Stimulated activated CD4-positive, alpha-beta T cell treated with anti-CD3 and anti-CD28 coated beads, TNF-alpha, amount 100 ng/mL, for 24 hours (primary cell): ENCODE data around the gene YTHDC1.
A peak's percentile ranks its signal among the peaks of the same experiment; 100 is the strongest.
"Not testable (repeated sequence)": the region's sequence is repeated elsewhere in the genome, so short reads cannot be mapped to it uniquely, and the experiment has no call there.

Experiments
- DNase-seq, 3 experiments: peaks; one replicate each; pipeline ENCODE4 v3.0.0-alpha.2; 2020; ENCODE audit warnings: low read depth in 3 of 3

Gene YTHDC1

GRCh38 chr4:68349649-68350360 is at the start of gene YTHDC1:
YTHDC1 (minus strand) TSS chr4:68350090; CDS start chr4:68349753, 337 bp downstream.
- DNase-seq, result peak; percentile 92 to 95 (median 94)

- DNase-seq, result no peak
Measured at GRCh38 chr4:68399306-68399705, 49.4 kb upstream of the YTHDC1 start.

- no peak for DNase-seq
Measured at GRCh38 chr4:68396756-68397155, 46.9 kb upstream of the YTHDC1 start.

GRCh38 chr4:68391436-68391835 is 41.5 kb upstream of the YTHDC1 start:
- no peak for DNase-seq

GRCh38 chr4:68390205-68390935 is 40.5 kb upstream of the YTHDC1 start:
- no peak for DNase-seq

- DNase-seq, result not testable (repeated sequence)
Measured at GRCh38 chr4:68389386-68389913, 39.6 kb upstream of the YTHDC1 start.

GRCh38 chr4:68388347-68388865 is 38.5 kb upstream of the YTHDC1 start:
- no peak for DNase-seq

GRCh38 chr4:68385267-68385666 is 35.4 kb upstream of the YTHDC1 start:
- no peak for DNase-seq

GRCh38 chr4:68383115-68383514 is 33.2 kb upstream of the YTHDC1 start:
- no peak for DNase-seq

GRCh38 chr4:68378226-68378625 is 28.3 kb upstream of the YTHDC1 start:
- DNase-seq, result no peak

GRCh38 chr4:68375667-68376559 is 26.0 kb upstream of the YTHDC1 start:
- peak in 2 of 3 experiments; percentile 6 to 12 for DNase-seq

GRCh38 chr4:68373513-68373912 is 23.6 kb upstream of the YTHDC1 start:
- DNase-seq, result peak; percentile 20 to 58 (median 46)

GRCh38 chr4:68372588-68372987 is 22.7 kb upstream of the YTHDC1 start:
- no peak for DNase-seq

GRCh38 chr4:68369142-68369805 is 19.4 kb upstream of the YTHDC1 start:
- no peak for DNase-seq

- DNase-seq, result no peak
Measured at GRCh38 chr4:68368691-68369131, 18.8 kb upstream of the YTHDC1 start.

GRCh38 chr4:68367835-68368234 is 17.9 kb upstream of the YTHDC1 start:
- DNase-seq, result no peak

- DNase-seq, result no peak
Measured at GRCh38 chr4:68366600-68366999, 16.7 kb upstream of the YTHDC1 start.

GRCh38 chr4:68365068-68365467 is 15.2 kb upstream of the YTHDC1 start:
- no peak for DNase-seq

GRCh38 chr4:68361146-68361589 is 11.3 kb upstream of the YTHDC1 start:
- no peak for DNase-seq

GRCh38 chr4:68360231-68360968 is 10.5 kb upstream of the YTHDC1 start:
- DNase-seq, result no peak
